HepG2 (cell line): Measurements from ENCODE around the gene CFAP69. TPM values are rescaled to one million over a fixed set of nuclear protein-coding genes. Genes with fewer than 3 reads are reported as not detected.

Experiments used
- AGO2 ChIP-seq: fragments of 200-400 bp; formaldehyde crosslinking; optimal IDR thresholded peaks from 2 replicates; pipeline ENCODE3; 2017; ENCODE audit warnings: mild to moderate bottlenecking, low read depth, low read length, moderate library complexity
- ARID2 ChIP-seq: sonication (generic); formaldehyde crosslinking; IDR thresholded peaks from 2 replicates; pipeline ENCODE4 v1.8.1; 2022; ENCODE audit warnings: mild to moderate bottlenecking, missing genetic modification reagents, borderline replicate concordance
- ARID5B ChIP-seq: IDR thresholded peaks from 2 replicates; pipeline ENCODE4 v1.4.0; 2020; ENCODE audit warnings: mild to moderate bottlenecking, missing genetic modification reagents
- BRCA1 ChIP-seq: sonication (generic); formaldehyde crosslinking; IDR thresholded peaks from 2 replicates; pipeline ENCODE4 v1.4.0; 2020; ENCODE audit warnings: missing genetic modification reagents
- FOXA3 ChIP-seq: IDR thresholded peaks from 2 replicates; pipeline ENCODE4 v1.6.1; 2016; ENCODE audit warnings: missing genetic modification reagents, missing compliant biosample characterization
- HNRNPUL1 ChIP-seq: fragments of 200-400 bp; formaldehyde crosslinking; IDR thresholded peaks from 2 replicates; pipeline ENCODE4 v1.6.1; 2017; ENCODE audit warnings: low read depth, mild to moderate bottlenecking, low read length, moderate library complexity
- KDM5B ChIP-seq: sonication (generic); formaldehyde crosslinking; IDR thresholded peaks from 2 replicates; pipeline ENCODE4 v1.4.0; 2020; ENCODE audit warnings: missing genetic modification reagents, mild to moderate bottlenecking, borderline replicate concordance
- KLF6 ChIP-seq: IDR thresholded peaks from 2 replicates; pipeline ENCODE4 v1.8.0; 2016; ENCODE audit warnings: missing biosample characterization, missing genetic modification reagents
- POGZ ChIP-seq: sonication (generic); formaldehyde crosslinking; IDR thresholded peaks from 2 replicates; pipeline ENCODE4 v1.4.0; 2020; ENCODE audit warnings: mild to moderate bottlenecking, missing genetic modification reagents
- RAD21 ChIP-seq: fragments of 450-650 bp; formaldehyde crosslinking; IDR thresholded peaks from 2 replicates; pipeline ENCODE4 v1.5.0; 2020; ENCODE audit warnings: mild to moderate bottlenecking
- REPIN1 ChIP-seq: sonication (generic); formaldehyde crosslinking; IDR thresholded peaks from 2 replicates; pipeline ENCODE4 v1.8.0; 2022; ENCODE audit warnings: missing genetic modification reagents, low read depth, mild to moderate bottlenecking, borderline replicate concordance
- RFXAP ChIP-seq: sonication (generic); formaldehyde crosslinking; IDR thresholded peaks from 2 replicates; pipeline ENCODE4 v1.4.0; 2020; ENCODE audit warnings: missing genetic modification reagents, borderline replicate concordance
- TCF12 ChIP-seq, 2 experiments: fragments of 450-650 bp in 1 of 2; sonication (generic) in 1 of 2; formaldehyde crosslinking in 1 of 2; IDR thresholded peaks; 2 replicates each; pipeline versions ENCODE4 v1.6.1 to v1.8.0; 2017 to 2022; ENCODE audit warnings: antibody characterized with exemption in 1 of 2, mild to moderate bottlenecking in 1 of 2, missing genetic modification reagents in 1 of 2, moderate library complexity in 1 of 2
- ZNF10 ChIP-seq: sonication (generic); formaldehyde crosslinking; IDR thresholded peaks from 2 replicates; pipeline ENCODE4 v1.4.0; 2020; ENCODE audit warnings: mild to moderate bottlenecking, low read depth, missing genetic modification reagents, borderline replicate concordance
- ZNF451 ChIP-seq: sonication (generic); formaldehyde crosslinking; IDR thresholded peaks from 2 replicates; pipeline ENCODE4 v1.5.0; 2020; ENCODE audit warnings: mild to moderate bottlenecking, missing genetic modification reagents
- ZNF841 ChIP-seq: sonication (generic); formaldehyde crosslinking; IDR thresholded peaks from 2 replicates; pipeline ENCODE4 v1.8.1; 2023; ENCODE audit warnings: missing genetic modification reagents, borderline replicate concordance
- polyA plus RNA-seq, 8 experiments: library from polyadenylated mRNA; depleted of rRNA in 3 of 8; stranded (reverse) in 7 of 8; unstranded in 1 of 8; fragments of >200 nt; fragmentation: Illumina TruSeq in 4 of 8; extraction: Trizol in 4 of 8; gene quantifications; 2 replicates each; pipeline versions ENCODE4 v1.2.1 to v1.2.3, GENCODE V29; 2011 to 2016; ENCODE audit warnings: low read depth in 4 of 8, missing spikeins in 1 of 8, mixed read lengths in 1 of 8; ENCODE audit not compliant: insufficient read depth in 1 of 8
- total RNA-seq, 5 experiments: library from RNA; depleted of rRNA; stranded (reverse); fragments of >200 nt; fragmentation: Illumina TruSeq; extraction: Trizol; gene quantifications; 2 replicates each; pipeline ENCODE4 v1.2.3, GENCODE V29; 2016; ENCODE audit warnings: low read depth in 1 of 5
- TF ChIP-seq, protein P1 (sequence below): sonication (generic); formaldehyde crosslinking; IDR thresholded peaks from 2 replicates; pipeline ENCODE4 v1.4.0; 2020; ENCODE audit warnings: missing genetic modification reagents
- TF ChIP-seq, protein P2 (sequence below): sonication (generic); formaldehyde crosslinking; IDR thresholded peaks from 2 replicates; pipeline ENCODE4 v1.9.0; 2021; ENCODE audit warnings: missing genetic modification reagents, mild to moderate bottlenecking, borderline replicate concordance

The CFAP69 gene
- total and polyA plus RNA-seq, 2 of the 13 experiments (the other 11 are each of a cell fraction or from before 2014, with no cell fraction given) = 2.2 to 4.0 TPM

DNA sequence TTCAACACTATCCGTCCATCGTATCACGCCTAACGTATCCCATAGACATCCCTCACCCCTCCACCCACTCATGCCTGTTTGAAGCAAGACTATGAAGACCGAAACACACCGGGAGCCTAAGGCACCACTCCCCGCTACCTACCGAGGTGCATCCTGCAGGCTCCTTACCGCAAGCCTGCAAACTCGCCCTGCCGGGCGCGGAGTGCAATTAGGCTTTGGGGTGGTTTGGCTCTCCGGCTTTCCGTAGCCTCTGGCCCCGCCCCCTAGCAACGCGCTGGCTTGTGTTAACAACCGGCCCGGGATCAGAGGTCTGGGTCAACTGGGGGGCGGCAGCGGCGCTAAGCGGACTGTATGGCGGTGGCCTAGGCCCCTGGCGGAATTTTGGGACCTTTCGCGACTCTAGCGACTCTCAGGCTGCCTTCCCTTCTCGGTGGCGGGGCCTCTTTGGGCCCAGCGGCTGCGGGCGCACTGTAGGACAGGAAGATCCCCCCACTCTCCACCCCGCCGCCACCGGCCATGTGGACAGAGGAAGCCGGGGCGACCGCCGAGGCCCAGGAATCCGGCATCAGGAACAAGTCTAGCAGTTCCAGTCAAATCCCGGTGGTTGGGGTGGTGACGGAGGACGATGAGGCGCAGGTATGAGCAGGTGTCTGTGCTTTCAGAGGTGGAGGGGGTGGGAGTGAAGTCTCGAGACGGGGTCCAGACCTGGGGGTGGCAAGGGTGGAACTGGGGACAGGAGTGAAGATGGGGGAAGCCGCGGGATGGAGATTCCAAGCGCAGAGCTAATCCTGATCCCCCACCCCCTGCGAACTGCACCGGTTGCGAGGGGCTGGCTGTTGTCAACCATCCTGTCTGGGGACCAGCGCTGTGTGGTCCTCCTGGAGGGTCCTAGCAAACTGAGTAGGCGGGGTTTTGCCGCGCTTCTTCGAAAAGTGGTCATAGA, at the start of gene CFAP69 (continued):
- peak; percentile 58 for TF ChIP-seq ARID5B (CRISPR knock-in tag)
- TF ChIP-seq AGO2 = no peak
- peak; percentile 88; the same call in 1 of the 2 replicates for TF ChIP-seq REPIN1 (CRISPR knock-in tag)
- TF ChIP-seq, protein P1, sequence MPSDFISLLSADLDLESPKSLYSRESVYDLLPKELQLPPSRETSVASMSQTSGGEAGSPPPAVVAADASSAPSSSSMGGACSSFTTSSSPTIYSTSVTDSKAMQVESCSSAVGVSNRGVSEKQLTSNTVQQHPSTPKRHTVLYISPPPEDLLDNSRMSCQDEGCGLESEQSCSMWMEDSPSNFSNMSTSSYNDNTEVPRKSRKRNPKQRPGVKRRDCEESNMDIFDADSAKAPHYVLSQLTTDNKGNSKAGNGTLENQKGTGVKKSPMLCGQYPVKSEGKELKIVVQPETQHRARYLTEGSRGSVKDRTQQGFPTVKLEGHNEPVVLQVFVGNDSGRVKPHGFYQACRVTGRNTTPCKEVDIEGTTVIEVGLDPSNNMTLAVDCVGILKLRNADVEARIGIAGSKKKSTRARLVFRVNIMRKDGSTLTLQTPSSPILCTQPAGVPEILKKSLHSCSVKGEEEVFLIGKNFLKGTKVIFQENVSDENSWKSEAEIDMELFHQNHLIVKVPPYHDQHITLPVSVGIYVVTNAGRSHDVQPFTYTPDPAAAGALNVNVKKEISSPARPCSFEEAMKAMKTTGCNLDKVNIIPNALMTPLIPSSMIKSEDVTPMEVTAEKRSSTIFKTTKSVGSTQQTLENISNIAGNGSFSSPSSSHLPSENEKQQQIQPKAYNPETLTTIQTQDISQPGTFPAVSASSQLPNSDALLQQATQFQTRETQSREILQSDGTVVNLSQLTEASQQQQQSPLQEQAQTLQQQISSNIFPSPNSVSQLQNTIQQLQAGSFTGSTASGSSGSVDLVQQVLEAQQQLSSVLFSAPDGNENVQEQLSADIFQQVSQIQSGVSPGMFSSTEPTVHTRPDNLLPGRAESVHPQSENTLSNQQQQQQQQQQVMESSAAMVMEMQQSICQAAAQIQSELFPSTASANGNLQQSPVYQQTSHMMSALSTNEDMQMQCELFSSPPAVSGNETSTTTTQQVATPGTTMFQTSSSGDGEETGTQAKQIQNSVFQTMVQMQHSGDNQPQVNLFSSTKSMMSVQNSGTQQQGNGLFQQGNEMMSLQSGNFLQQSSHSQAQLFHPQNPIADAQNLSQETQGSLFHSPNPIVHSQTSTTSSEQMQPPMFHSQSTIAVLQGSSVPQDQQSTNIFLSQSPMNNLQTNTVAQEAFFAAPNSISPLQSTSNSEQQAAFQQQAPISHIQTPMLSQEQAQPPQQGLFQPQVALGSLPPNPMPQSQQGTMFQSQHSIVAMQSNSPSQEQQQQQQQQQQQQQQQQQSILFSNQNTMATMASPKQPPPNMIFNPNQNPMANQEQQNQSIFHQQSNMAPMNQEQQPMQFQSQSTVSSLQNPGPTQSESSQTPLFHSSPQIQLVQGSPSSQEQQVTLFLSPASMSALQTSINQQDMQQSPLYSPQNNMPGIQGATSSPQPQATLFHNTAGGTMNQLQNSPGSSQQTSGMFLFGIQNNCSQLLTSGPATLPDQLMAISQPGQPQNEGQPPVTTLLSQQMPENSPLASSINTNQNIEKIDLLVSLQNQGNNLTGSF = no peak
- no peak for TF ChIP-seq TCF12 (IDR thresholded peaks at IDR 0.05)
- 0 out of 2 replicates have a peak, but pooled peaks have one; percentile 28 for TF ChIP-seq TCF12 (CRISPR knock-in tag; IDR thresholded peaks at IDR 0.05)
- peak; percentile 80; the same call in 1 of the 2 replicates for TF ChIP-seq KDM5B
- peak; percentile 39; the same call in 1 of the 2 replicates for TF ChIP-seq RAD21 (CRISPR knock-in tag)
- peak; percentile 46; the same call in 1 of the 2 replicates for TF ChIP-seq ARID2
- no peak for TF ChIP-seq HNRNPUL1
- TF ChIP-seq KLF6 (CRISPR knock-in tag) = peak; percentile 83
- no peak; the same call in 1 of the 2 replicates for TF ChIP-seq RFXAP (CRISPR knock-in tag)
- TF ChIP-seq ZNF10 (CRISPR knock-in tag) = no peak
- TF ChIP-seq ZNF451 = no peak
- TF ChIP-seq, protein P2, sequence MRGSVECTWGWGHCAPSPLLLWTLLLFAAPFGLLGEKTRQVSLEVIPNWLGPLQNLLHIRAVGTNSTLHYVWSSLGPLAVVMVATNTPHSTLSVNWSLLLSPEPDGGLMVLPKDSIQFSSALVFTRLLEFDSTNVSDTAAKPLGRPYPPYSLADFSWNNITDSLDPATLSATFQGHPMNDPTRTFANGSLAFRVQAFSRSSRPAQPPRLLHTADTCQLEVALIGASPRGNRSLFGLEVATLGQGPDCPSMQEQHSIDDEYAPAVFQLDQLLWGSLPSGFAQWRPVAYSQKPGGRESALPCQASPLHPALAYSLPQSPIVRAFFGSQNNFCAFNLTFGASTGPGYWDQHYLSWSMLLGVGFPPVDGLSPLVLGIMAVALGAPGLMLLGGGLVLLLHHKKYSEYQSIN (CRISPR knock-in tag) = no peak
- TF ChIP-seq ZNF841 (CRISPR knock-in tag) = no peak
- TF ChIP-seq POGZ (CRISPR knock-in tag) = peak; percentile 95
- TF ChIP-seq BRCA1 (CRISPR knock-in tag) = no peak
- TF ChIP-seq FOXA3 = peak; percentile 27; the same call in 1 of the 2 replicates
